Loucy (cell line): ENCODE results near the gene PBRM1.

Experiments used
- EZH2phosphoT487 ChIP-seq: fragments of 200-600 bp; IDR thresholded peaks from 2 replicates; pipeline ENCODE4 v1.6.1; 2018; ENCODE audit warnings: antibody characterized with exemption, mild to moderate bottlenecking, moderate library complexity, borderline replicate concordance
- TF ChIP-seq, protein P1 (sequence below): fragments of 200-600 bp; sonication (generic); conservative IDR thresholded peaks from 2 replicates; pipeline ENCODE4 v1.5.1; 2014; ENCODE audit warnings: mild to moderate bottlenecking, antibody characterized with exemption, low read length

- TF ChIP-seq, protein P1, sequence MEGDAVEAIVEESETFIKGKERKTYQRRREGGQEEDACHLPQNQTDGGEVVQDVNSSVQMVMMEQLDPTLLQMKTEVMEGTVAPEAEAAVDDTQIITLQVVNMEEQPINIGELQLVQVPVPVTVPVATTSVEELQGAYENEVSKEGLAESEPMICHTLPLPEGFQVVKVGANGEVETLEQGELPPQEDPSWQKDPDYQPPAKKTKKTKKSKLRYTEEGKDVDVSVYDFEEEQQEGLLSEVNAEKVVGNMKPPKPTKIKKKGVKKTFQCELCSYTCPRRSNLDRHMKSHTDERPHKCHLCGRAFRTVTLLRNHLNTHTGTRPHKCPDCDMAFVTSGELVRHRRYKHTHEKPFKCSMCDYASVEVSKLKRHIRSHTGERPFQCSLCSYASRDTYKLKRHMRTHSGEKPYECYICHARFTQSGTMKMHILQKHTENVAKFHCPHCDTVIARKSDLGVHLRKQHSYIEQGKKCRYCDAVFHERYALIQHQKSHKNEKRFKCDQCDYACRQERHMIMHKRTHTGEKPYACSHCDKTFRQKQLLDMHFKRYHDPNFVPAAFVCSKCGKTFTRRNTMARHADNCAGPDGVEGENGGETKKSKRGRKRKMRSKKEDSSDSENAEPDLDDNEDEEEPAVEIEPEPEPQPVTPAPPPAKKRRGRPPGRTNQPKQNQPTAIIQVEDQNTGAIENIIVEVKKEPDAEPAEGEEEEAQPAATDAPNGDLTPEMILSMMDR: no peak
- TF ChIP-seq EZH2phosphoT487: no peak
These were observed 134.6 kb downstream of the PBRM1 start for GRCh38 chr3:52551118-52551517.
